Measurements from ENCODE around the gene ARHGEF1.

DNA sequence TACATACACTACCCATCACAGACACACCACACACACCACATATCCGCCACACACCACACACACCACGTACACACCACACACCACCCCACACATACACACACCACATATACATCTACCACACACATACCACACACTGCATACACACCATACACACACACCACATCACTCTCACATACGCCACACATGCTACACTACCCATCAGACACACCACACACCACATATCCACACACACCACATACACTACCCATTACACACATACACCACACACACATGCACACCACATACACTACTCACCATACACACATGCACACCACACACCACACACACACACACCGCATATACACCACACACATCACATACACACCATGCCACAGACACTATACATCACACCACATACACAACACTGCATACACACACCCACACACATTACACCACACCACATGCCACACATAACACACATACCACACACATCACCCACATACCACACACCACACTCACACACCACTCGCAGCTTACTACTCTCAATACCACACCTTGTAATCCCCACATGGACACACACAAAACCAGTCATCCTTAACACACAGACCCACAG, 35.8 kb downstream of the ARHGEF1 start:
- TF ChIP-seq, protein P1, sequence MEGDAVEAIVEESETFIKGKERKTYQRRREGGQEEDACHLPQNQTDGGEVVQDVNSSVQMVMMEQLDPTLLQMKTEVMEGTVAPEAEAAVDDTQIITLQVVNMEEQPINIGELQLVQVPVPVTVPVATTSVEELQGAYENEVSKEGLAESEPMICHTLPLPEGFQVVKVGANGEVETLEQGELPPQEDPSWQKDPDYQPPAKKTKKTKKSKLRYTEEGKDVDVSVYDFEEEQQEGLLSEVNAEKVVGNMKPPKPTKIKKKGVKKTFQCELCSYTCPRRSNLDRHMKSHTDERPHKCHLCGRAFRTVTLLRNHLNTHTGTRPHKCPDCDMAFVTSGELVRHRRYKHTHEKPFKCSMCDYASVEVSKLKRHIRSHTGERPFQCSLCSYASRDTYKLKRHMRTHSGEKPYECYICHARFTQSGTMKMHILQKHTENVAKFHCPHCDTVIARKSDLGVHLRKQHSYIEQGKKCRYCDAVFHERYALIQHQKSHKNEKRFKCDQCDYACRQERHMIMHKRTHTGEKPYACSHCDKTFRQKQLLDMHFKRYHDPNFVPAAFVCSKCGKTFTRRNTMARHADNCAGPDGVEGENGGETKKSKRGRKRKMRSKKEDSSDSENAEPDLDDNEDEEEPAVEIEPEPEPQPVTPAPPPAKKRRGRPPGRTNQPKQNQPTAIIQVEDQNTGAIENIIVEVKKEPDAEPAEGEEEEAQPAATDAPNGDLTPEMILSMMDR (IDR thresholded peaks at IDR 0.05) = no peak
- TF ChIP-seq POLR2A (IDR thresholded peaks at IDR 0.05) = no peak
- no peak for TF ChIP-seq POLR2AphosphoS5 (IDR thresholded peaks at IDR 0.05; ENCODE audit: insufficient read depth in 1 of 2, low read depth in 1 of 2)
